Gastroesophageal sphincter (tissue), 3 donors: ENCODE data around the gene MYO18A.

ENCODE experiments used
- EP300 ChIP-seq: sonication (generic); formaldehyde crosslinking; IDR thresholded peaks from one replicate; pipeline ENCODE4 v1.6.1; 2017; ENCODE audit warnings: antibody characterized with exemption, mild to moderate bottlenecking
- POLR2A ChIP-seq, 2 donors: fragments of 450-650 bp; IDR thresholded peaks; one replicate each; pipeline ENCODE4 v1.6.1; 2017; ENCODE audit warnings: antibody characterized with exemption in 2 of 2, mild to moderate bottlenecking in 2 of 2, moderate library complexity in 1 of 2
- POLR2AphosphoS5 ChIP-seq: sonication (generic); formaldehyde crosslinking; IDR thresholded peaks from one replicate; pipeline ENCODE4 v1.6.1; 2017; ENCODE audit warnings: antibody characterized with exemption
- TF ChIP-seq, protein P1 (sequence below), 4 experiments: fragments of 200-600 bp in 2 of 4; fragments of 450-650 bp in 2 of 4; sonication (generic) in 1 of 4; IDR thresholded peaks; one replicate each; pipeline ENCODE4 v1.5.1; 2017 to 2019; ENCODE audit warnings: antibody characterized with exemption in 4 of 4, mild to moderate bottlenecking in 2 of 4, moderate library complexity in 2 of 4

DNA sequence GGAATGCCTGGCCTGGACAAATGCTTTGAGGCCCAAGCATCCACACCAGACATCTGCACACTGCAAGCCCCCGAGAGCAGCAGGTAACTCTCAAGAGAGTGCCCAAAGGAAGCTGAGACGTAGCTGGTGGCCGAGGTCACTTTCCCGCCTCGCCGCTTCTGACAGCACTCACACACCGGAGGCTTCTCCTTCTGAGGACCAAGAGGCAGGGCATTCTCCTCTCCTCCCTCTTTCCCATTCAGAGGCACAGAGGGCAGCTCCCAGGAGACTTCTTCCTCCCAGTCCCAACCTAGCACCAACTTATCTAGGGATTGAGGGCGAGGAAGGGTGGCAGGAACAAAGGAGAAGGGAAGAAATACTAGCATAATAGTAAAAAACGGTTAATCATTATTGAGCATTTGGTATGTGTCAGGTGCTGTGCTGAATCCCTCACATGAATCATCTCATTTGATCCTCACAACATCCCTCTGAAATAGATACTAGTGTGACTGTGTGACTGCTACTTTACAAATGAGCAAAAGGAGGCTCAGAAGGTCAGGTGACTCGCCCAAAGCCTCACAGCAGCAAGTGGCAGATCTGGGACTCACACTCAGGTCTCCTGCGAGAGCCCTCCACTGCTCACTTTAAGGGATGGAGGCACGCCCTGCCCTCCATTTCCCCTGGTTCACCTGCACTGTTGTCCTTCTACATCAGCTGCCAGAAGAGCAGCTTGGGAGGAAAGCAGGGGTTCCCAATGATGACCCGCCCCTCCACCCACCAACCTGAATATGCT is 41.8 kb downstream of the MYO18A start:
- TF ChIP-seq, protein P1, sequence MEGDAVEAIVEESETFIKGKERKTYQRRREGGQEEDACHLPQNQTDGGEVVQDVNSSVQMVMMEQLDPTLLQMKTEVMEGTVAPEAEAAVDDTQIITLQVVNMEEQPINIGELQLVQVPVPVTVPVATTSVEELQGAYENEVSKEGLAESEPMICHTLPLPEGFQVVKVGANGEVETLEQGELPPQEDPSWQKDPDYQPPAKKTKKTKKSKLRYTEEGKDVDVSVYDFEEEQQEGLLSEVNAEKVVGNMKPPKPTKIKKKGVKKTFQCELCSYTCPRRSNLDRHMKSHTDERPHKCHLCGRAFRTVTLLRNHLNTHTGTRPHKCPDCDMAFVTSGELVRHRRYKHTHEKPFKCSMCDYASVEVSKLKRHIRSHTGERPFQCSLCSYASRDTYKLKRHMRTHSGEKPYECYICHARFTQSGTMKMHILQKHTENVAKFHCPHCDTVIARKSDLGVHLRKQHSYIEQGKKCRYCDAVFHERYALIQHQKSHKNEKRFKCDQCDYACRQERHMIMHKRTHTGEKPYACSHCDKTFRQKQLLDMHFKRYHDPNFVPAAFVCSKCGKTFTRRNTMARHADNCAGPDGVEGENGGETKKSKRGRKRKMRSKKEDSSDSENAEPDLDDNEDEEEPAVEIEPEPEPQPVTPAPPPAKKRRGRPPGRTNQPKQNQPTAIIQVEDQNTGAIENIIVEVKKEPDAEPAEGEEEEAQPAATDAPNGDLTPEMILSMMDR (IDR thresholded peaks at IDR 0.05), result no peak
- no peak for TF ChIP-seq POLR2A (IDR thresholded peaks at IDR 0.05)
- TF ChIP-seq EP300, result no peak
- no peak for TF ChIP-seq POLR2AphosphoS5
